Neutrophil (primary cell): ENCODE measurements around the gene STRIP1.

Experiments used
- H3K27ac ChIP-seq: fragments of 200-600 bp; sonication (generic); 2 replicates; pipeline ENCODE4 v1.5.1; 2016; ENCODE audit warnings: mild to moderate bottlenecking, moderate library complexity
- H3K27me3 ChIP-seq: fragments of 200-600 bp; sonication (generic); 2 replicates; pipeline ENCODE4 v1.6.0; 2016; ENCODE audit warnings: mild to moderate bottlenecking
- H3K36me3 ChIP-seq: fragments of 200-600 bp; sonication (generic); 2 replicates; pipeline ENCODE4 v1.5.1; 2017
- H3K4me1 ChIP-seq, 2 experiments: fragments of 200-600 bp in 1 of 2; sonication (generic) in 1 of 2; 1 replicate in 1 of 2; 2 replicates in 1 of 2; pipeline versions ENCODE4 v1.5.1 to v1.6.1; 2013 to 2016; ENCODE audit warnings: low read depth in 1 of 2, low read length in 1 of 2, mild to moderate bottlenecking in 1 of 2, moderate library complexity in 1 of 2; ENCODE audit not compliant: control insufficient read depth in 1 of 2, insufficient read depth in 1 of 2
- H3K4me3 ChIP-seq, 2 experiments: fragments of 200-600 bp in 1 of 2; sonication (generic) in 1 of 2; 1 replicate in 1 of 2; 2 replicates in 1 of 2; pipeline ENCODE4 v1.5.1; 2013 to 2016; ENCODE audit warnings: low read depth in 1 of 2, low read length in 1 of 2, mild to moderate bottlenecking in 1 of 2, moderate library complexity in 1 of 2
- H3K9me3 ChIP-seq: fragments of 200-600 bp; sonication (generic); 2 replicates; pipeline ENCODE4 v1.5.1; 2016
- TF ChIP-seq, protein P1 (sequence below): fragments of 200-600 bp; sonication (generic); IDR thresholded peaks from 2 replicates; pipeline ENCODE4 v1.5.1; 2016; ENCODE audit warnings: antibody characterized with exemption

The STRIP1 gene

GRCh38 chr1:110081061-110081460, 46.6 kb downstream of the STRIP1 start:
- TF ChIP-seq, protein P1, sequence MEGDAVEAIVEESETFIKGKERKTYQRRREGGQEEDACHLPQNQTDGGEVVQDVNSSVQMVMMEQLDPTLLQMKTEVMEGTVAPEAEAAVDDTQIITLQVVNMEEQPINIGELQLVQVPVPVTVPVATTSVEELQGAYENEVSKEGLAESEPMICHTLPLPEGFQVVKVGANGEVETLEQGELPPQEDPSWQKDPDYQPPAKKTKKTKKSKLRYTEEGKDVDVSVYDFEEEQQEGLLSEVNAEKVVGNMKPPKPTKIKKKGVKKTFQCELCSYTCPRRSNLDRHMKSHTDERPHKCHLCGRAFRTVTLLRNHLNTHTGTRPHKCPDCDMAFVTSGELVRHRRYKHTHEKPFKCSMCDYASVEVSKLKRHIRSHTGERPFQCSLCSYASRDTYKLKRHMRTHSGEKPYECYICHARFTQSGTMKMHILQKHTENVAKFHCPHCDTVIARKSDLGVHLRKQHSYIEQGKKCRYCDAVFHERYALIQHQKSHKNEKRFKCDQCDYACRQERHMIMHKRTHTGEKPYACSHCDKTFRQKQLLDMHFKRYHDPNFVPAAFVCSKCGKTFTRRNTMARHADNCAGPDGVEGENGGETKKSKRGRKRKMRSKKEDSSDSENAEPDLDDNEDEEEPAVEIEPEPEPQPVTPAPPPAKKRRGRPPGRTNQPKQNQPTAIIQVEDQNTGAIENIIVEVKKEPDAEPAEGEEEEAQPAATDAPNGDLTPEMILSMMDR: no peak
- Histone ChIP-seq H3K27me3 (peaks cover 97% of the 10 kb centered on the region), H3K4me3 (no peak overlapping the region), H3K9me3 (no peaks in the 10 kb centered on the region), H3K4me1 (peaks cover 17 to 19% of the 10 kb centered on the region in 2 experiments), H3K27ac (no peak overlapping the region), H3K36me3 (no peaks in the 10 kb centered on the region)

GRCh38 chr1:110082477-110082876, 48.1 kb downstream of the STRIP1 start:
- Histone ChIP-seq H3K4me3 (no peak overlapping the region), H3K27ac (no peak overlapping the region), H3K4me1 (peaks cover 17 to 19% of the 10 kb centered on the region in 2 experiments), H3K36me3 (no peaks in the 10 kb centered on the region), H3K9me3 (no peaks in the 10 kb centered on the region), H3K27me3 (peaks cover 97% of the 10 kb centered on the region)
- TF ChIP-seq, protein P1: no peak

DNA sequence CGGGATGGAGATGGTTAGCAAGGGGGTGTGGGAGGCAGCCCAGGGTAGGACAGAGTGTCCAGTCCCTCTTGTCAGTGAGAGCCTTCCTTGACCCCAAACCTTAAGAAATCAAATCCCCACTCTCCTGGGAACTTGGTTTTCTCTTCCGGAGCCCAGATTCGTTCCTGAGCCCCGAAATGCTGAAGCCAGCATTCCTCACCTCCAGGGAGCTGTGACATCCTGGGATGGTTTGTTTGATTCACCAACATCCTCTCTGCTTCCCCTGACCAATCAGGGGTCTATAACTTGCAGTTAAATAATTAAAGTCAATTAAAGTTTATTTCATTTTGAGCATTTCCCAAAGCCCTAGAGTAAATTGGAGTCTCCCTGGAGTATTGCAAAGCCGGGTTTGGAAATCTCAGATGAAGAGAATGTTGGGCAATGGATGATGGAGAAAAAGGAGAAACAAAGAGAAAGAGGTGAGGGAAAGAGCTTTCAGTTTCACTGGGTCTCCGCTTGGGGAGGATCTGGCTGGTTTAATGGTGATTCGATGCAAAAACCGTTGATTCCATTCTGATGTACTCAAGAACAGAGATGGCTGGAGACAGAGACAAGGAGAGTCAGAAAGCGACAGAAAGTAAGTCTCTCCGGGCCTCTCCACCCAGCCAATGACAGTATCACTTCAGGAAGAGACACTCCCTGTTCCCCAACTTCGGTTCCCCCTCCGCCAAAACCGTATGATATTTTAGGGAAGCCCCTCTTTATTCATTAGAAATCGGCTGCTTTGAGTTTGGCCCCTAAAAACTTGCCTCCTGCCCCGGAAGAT, 48.8 kb downstream of the STRIP1 start:
- Histone ChIP-seq H3K36me3 (no peaks in the 10 kb centered on the region), H3K27ac (no peak overlapping the region), H3K4me3 (peak overlapping the region; percentile 32 to 59), H3K9me3 (no peaks in the 10 kb centered on the region), H3K27me3 (peaks cover 95% of the 10 kb centered on the region), H3K4me1 (peaks cover 17 to 19% of the 10 kb centered on the region in 2 experiments)
- TF ChIP-seq, protein P1: no peak

GRCh38 chr1:110083866-110084226, 49.4 kb downstream of the STRIP1 start:
- H3K9me3 ChIP-seq: no peaks in the 10 kb centered on the region
- peaks cover 17 to 19% of the 10 kb centered on the region in 2 experiments for H3K4me1 ChIP-seq
- TF ChIP-seq, protein P1: no peak
- H3K27me3 ChIP-seq: peaks cover 89% of the 10 kb centered on the region
- H3K4me3 ChIP-seq: peak overlapping the region; percentile 32 to 59
- no peaks in the 10 kb centered on the region for H3K36me3 ChIP-seq
- no peak overlapping the region for H3K27ac ChIP-seq

- Histone ChIP-seq H3K27ac (no peak overlapping the region), H3K9me3 (no peaks in the 10 kb centered on the region), H3K4me3 (peak overlapping the region; percentile 32 to 59), H3K4me1 (peaks cover 17 to 19% of the 10 kb centered on the region in 2 experiments), H3K27me3 (peaks cover 83% of the 10 kb centered on the region), H3K36me3 (no peaks in the 10 kb centered on the region)
- TF ChIP-seq, protein P1: no peak
Observed at GRCh38 chr1:110084227-110085078, 50.0 kb downstream of the STRIP1 start.
